SH-SY5Y (cell line): Measurements from ENCODE around the gene NPS.

ENCODE experiments used
- GATA2 ChIP-seq: IDR thresholded peaks from 2 replicates; pipeline ENCODE4 v1.6.1; 2011; ENCODE audit warnings: mild to moderate bottlenecking, low read depth, low read length
- GATA3 ChIP-seq: IDR thresholded peaks from 2 replicates; pipeline ENCODE4 v1.6.1; 2011; ENCODE audit warnings: low read depth, mild to moderate bottlenecking, low read length, moderate library complexity

DNA sequence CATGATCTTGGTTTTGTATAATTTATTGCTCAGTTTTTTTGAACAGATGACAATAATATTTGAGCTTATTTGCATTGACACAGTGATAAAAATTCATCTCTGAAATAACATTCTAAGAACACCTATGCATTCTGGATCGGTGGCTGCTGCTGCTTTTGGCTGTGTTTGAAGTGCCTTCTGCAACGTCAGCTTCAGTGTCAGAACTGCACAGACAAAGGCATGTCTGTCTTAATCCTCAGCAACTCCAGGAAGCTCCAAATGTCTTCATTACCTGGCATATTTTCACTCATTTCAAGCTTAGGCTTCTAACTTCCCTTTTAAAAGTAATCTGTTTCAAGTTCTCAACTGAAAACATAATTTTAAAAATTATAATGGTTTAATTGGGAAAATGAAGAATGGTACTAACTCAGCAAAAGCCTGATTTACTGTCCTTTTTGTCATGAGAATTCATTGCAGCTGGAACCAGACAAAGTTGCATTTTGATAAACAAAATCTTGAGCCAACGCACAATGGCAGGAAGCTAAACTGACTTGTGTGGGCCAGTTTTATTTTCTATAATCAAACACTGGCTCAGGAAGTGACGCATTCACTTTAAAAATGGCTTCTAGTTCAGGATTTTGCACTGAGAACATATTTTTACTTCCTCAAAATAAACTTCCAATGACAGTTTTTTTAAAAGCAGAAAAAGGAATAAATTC is 38.7 kb downstream of the NPS start:
- TF ChIP-seq GATA3 (no peak), GATA2 (no peak)
